Mesodermal cell (in vitro differentiated cells): Measurements from ENCODE around the gene ULK2.
"Not testable (repeated sequence)": the region's sequence is repeated elsewhere in the genome, so short reads cannot be mapped to it uniquely, and the experiment has no call there.

Experiments used
- H3K27ac ChIP-seq: 2 replicates; pipeline ENCODE4 v1.7.0; 2013; ENCODE audit warnings: mild to moderate bottlenecking, low read depth, low read length, moderate library complexity; ENCODE audit not compliant: severe bottlenecking
- H3K36me3 ChIP-seq: 2 replicates; pipeline ENCODE4 v1.7.1; 2013; ENCODE audit warnings: mild to moderate bottlenecking, low read length, moderate library complexity; ENCODE audit not compliant: control insufficient read depth, insufficient read depth
- H3K4me1 ChIP-seq: one replicate; pipeline ENCODE4 v1.7.1; 2013; ENCODE audit warnings: mild to moderate bottlenecking, low read length; ENCODE audit not compliant: insufficient read depth, control insufficient read depth, poor library complexity, severe bottlenecking
- H3K4me3 ChIP-seq: 2 replicates; pipeline ENCODE4 v1.7.0; 2013; ENCODE audit warnings: low read length, control low read depth, mild to moderate bottlenecking; ENCODE audit not compliant: insufficient read depth, poor library complexity, severe bottlenecking; ENCODE audit errors: extremely low read depth
- H3K9me3 ChIP-seq: 2 replicates; pipeline ENCODE4 v1.7.1; 2013; ENCODE audit warnings: mild to moderate bottlenecking, low read length, moderate library complexity; ENCODE audit not compliant: control insufficient read depth
- WGBS, 2 experiments: methylation state at CpG; one replicate each; pipeline ENCODE4 v1.1.5; 2013; ENCODE audit warnings: missing lambda C conversion rate in 2 of 2; ENCODE audit not compliant: insufficient coverage in 2 of 2; 5-methylcytosine and 5-hydroxymethylcytosine counted together

ULK2 gene

GRCh38 chr17:19896679-19897078, 28.9 kb upstream of the ULK2 start:
- Histone ChIP-seq H3K36me3 (peaks cover 17% of the 10 kb centered on the region), H3K27ac (no peak overlapping the region), H3K4me3 (no peak overlapping the region), H3K4me1 (peaks cover 14% of the 10 kb centered on the region), H3K9me3 (no peaks in the 10 kb centered on the region)
- 86 to 100% methylated on average over 1 of the region's 2 CpGs for WGBS, 2 experiments

- not testable (repeated sequence) for H3K36me3 ChIP-seq, H3K9me3 ChIP-seq, H3K4me1 ChIP-seq, H3K4me3 ChIP-seq, H3K27ac ChIP-seq
- 96% methylated on average over 5 of the region's 5 CpGs for WGBS, 2 experiments
Observed at GRCh38 chr17:19890554-19890953, 22.8 kb upstream of the ULK2 start.

- H3K9me3 ChIP-seq, H3K4me3 ChIP-seq, H3K36me3 ChIP-seq, H3K4me1 ChIP-seq, H3K27ac ChIP-seq: not testable (repeated sequence)
- WGBS, 2 experiments: 93 to 100% methylated on average over 3 of the region's 5 CpGs
Observed at GRCh38 chr17:19890001-19890400, 22.3 kb upstream of the ULK2 start.

GRCh38 chr17:19886116-19886515, 18.4 kb upstream of the ULK2 start:
- Histone ChIP-seq H3K4me3 (no peak overlapping the region), H3K36me3 (no peaks in the 10 kb centered on the region), H3K4me1 (no peaks in the 10 kb centered on the region), H3K9me3 (no peaks in the 10 kb centered on the region), H3K27ac (no peak overlapping the region)

- Histone ChIP-seq H3K4me1 (no peaks in the 10 kb centered on the region), H3K36me3 (no peaks in the 10 kb centered on the region), H3K27ac (no peak overlapping the region), H3K4me3 (no peak overlapping the region), H3K9me3 (no peaks in the 10 kb centered on the region)
- WGBS, 2 experiments: 94 to 100% methylated on average over 5 to 7 of the region's 8 CpGs
Observed at GRCh38 chr17:19883537-19884215, 15.9 kb upstream of the ULK2 start.

- Histone ChIP-seq H3K27ac (no peak overlapping the region), H3K9me3 (no peaks in the 10 kb centered on the region), H3K4me3 (no peak overlapping the region), H3K36me3 (no peaks in the 10 kb centered on the region), H3K4me1 (no peaks in the 10 kb centered on the region)
- 90 to 92% methylated on average over 2 of the region's 4 CpGs for WGBS, 2 experiments
Observed at GRCh38 chr17:19880393-19880792, 12.7 kb upstream of the ULK2 start.

- Histone ChIP-seq H3K4me1 (no peaks in the 10 kb centered on the region), H3K36me3 (no peaks in the 10 kb centered on the region), H3K4me3 (no peak overlapping the region), H3K9me3 (no peaks in the 10 kb centered on the region), H3K27ac (no peak overlapping the region)
- WGBS, 2 experiments: 50 to 80% methylated on average over 1 to 2 of the region's 6 CpGs
Observed at GRCh38 chr17:19877364-19877945, 9.7 kb upstream of the ULK2 start.

- Histone ChIP-seq H3K4me1 (no peaks in the 10 kb centered on the region), H3K36me3 (no peaks in the 10 kb centered on the region), H3K4me3 (no peak overlapping the region), H3K27ac (no peak overlapping the region), H3K9me3 (no peaks in the 10 kb centered on the region)
- 88 to 95% methylated on average over 7 of the region's 13 CpGs for WGBS, 2 experiments
Observed at GRCh38 chr17:19876529-19877161, 8.9 kb upstream of the ULK2 start.

GRCh38 chr17:19874256-19874655, 6.5 kb upstream of the ULK2 start:
- 84 to 89% methylated on average over 8 to 9 of the region's 10 CpGs for whole genome bisulfite sequencing, 2 experiments
- Histone ChIP-seq H3K4me3 (no peak overlapping the region), H3K9me3 (no peaks in the 10 kb centered on the region), H3K4me1 (no peaks in the 10 kb centered on the region), H3K27ac (no peak overlapping the region), H3K36me3 (no peaks in the 10 kb centered on the region)

- H3K9me3 ChIP-seq: no peaks in the 10 kb centered on the region
- no peaks in the 10 kb centered on the region for H3K4me1 ChIP-seq
- WGBS, 2 experiments: 97 to 100% methylated on average over 2 to 3 of the region's 3 CpGs
- no peak overlapping the region for H3K27ac ChIP-seq
- no peak overlapping the region for H3K4me3 ChIP-seq
- no peaks in the 10 kb centered on the region for H3K36me3 ChIP-seq
Observed at GRCh38 chr17:19873346-19873745, 5.6 kb upstream of the ULK2 start.

GRCh38 chr17:19868079-19868395, 301 bp upstream of the ULK2 start:
- Histone ChIP-seq H3K27ac (no peak overlapping the region), H3K9me3 (no peaks in the 10 kb centered on the region), H3K36me3 (peaks cover 9% of the 10 kb centered on the region), H3K4me1 (peaks cover 5% of the 10 kb centered on the region), H3K4me3 (peak overlapping the region; percentile 79)
- WGBS, 2 experiments: 44 to 50% methylated on average over 23 of the region's 23 CpGs
